ENCODE data around the gene ZNF284. TPM values are rescaled to one million over a fixed set of nuclear protein-coding genes. Genes with fewer than 3 reads are reported as not detected.

Gene ZNF284
- total RNA-seq, 2 donors from 2014 or later, result 1.6 to 1.9 TPM

DNA sequence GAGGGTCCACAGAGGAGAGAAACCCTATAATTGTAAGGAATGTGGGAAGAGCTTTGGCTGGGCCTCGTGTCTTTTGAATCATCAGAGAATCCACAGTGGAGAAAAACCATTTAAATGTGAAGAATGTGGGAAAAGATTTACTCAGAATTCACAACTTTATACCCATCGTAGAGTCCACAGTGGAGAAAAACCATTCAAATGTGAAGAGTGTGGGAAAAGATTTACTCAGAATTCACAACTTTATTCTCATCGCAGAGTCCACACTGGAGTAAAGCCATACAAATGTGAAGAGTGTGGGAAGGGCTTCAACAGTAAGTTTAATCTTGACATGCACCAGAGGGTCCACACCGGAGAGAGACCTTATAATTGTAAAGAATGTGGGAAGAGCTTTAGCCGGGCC, 60.0 kb downstream of the ZNF284 start:
- Mint-ChIP-seq H3K36me3 (ENCODE audit: low read depth) (no peaks in the 10 kb centered on the region), H3K27me3 (no peaks in the 10 kb centered on the region), H3K27ac (no peak overlapping the region), H3K4me3 (no peak overlapping the region), H3K4me1 (no peaks in the 10 kb centered on the region)
- DNase-seq, result no peak
- H3K9me3 ChIP-seq (ENCODE audit: control insufficient read depth, low read length, poor library complexity, severe bottlenecking), result peaks cover 35% of the 10 kb centered on the region
- ATAC-seq, result no peak

Other genes starting within 250 kb of the ZNF284 start
- gene ZNF283, start 244.8 kb upstream of the ZNF284 start, total RNA-seq, result 1 to 10 TPM; 4.4 to 6.9 TPM
- gene ZNF404, start 188.2 kb upstream of the ZNF284 start, total RNA-seq, result 1 to 10 TPM in 1 of 2 donors, under 1 TPM in 1; 0.35 to 1.4 TPM
- 10 to 100 TPM in 1 of 2 donors, 1 to 10 TPM in 1; 7.1 to 11.0 TPM for gene ZNF45, start 136.9 kb upstream of the ZNF284 start, total RNA-seq
- gene ZNF221, start 120.9 kb upstream of the ZNF284 start, total RNA-seq, result under 1 TPM; 0.16 to 0.40 TPM
- gene ZNF155, start 88.0 kb upstream of the ZNF284 start, total RNA-seq, result 1 to 10 TPM; 3.5 to 4.3 TPM
- 1 to 10 TPM; 2.0 to 2.6 TPM for gene ZNF230, start 69.2 kb upstream of the ZNF284 start, total RNA-seq
- 1 to 10 TPM; 3.0 to 4.0 TPM for gene ZNF222, start 46.8 kb upstream of the ZNF284 start, total RNA-seq
- gene ZNF223, start 20.1 kb upstream of the ZNF284 start, total RNA-seq, result 1 to 10 TPM in 1 of 2 donors, under 1 TPM in 1; 0.47 to 1.3 TPM
- gene ZNF224, start 22.2 kb downstream of the ZNF284 start, total RNA-seq, result 10 to 100 TPM; 30.6 to 34.8 TPM
- 1 to 10 TPM in 1 of 2 donors, under 1 TPM in 1; 0.63 to 1.7 TPM for gene ZNF225, start 41.2 kb downstream of the ZNF284 start, total RNA-seq
- 1 to 10 TPM; 3.7 to 5.5 TPM for gene ZNF234, start 69.4 kb downstream of the ZNF284 start, total RNA-seq
- gene ZNF226, start 92.9 kb downstream of the ZNF284 start, total RNA-seq, result 10 to 100 TPM; 11.4 to 16.0 TPM
- 10 to 100 TPM; 11.8 to 22.5 TPM for gene ZNF227, start 140.4 kb downstream of the ZNF284 start, total RNA-seq
- gene ZNF233, start 187.7 kb downstream of the ZNF284 start, total RNA-seq, result under 1 TPM; 0.10 to 0.45 TPM
- 1 to 10 TPM; 4.2 to 5.3 TPM for gene ZNF235, start 232.9 kb downstream of the ZNF284 start, total RNA-seq